Measurements from ENCODE around the gene RELL1.

Gene RELL1, protein sequence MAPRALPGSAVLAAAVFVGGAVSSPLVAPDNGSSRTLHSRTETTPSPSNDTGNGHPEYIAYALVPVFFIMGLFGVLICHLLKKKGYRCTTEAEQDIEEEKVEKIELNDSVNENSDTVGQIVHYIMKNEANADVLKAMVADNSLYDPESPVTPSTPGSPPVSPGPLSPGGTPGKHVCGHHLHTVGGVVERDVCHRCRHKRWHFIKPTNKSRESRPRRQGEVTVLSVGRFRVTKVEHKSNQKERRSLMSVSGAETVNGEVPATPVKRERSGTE

GRCh38 chr4:37686373-37687193 is at the start of gene RELL1:
TSS of gene RELL1 (minus strand) at chr4:37686376. CDS start at chr4:37686287, 89 bp downstream.
- DNase-seq (ENCODE audit: low spot score) = peak; percentile 97

DNA sequence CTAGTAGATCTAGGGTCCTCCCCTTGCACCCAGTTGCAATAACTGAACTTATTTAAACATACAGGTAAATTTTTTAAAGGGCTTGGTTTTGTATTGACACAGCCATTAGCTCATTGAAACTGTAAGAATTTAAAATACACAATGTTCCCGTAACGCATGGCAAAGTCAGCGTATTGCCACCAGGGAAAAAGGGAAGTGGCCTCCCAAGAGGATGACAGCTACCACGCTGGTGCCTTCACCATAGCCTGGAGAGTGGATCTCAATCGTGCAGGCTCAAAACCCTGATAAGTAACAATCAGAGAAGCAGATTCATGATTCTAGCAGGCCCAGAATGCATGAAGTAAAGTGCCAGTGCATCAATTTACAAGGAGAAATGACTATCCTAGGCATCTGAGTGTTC is 49.4 kb upstream of the RELL1 start:
- no peak for DNase-seq (ENCODE audit: low spot score)

GRCh38 chr4:37734989-37735388 is 48.8 kb upstream of the RELL1 start:
- DNase-seq (ENCODE audit: low spot score) = no peak

DNA sequence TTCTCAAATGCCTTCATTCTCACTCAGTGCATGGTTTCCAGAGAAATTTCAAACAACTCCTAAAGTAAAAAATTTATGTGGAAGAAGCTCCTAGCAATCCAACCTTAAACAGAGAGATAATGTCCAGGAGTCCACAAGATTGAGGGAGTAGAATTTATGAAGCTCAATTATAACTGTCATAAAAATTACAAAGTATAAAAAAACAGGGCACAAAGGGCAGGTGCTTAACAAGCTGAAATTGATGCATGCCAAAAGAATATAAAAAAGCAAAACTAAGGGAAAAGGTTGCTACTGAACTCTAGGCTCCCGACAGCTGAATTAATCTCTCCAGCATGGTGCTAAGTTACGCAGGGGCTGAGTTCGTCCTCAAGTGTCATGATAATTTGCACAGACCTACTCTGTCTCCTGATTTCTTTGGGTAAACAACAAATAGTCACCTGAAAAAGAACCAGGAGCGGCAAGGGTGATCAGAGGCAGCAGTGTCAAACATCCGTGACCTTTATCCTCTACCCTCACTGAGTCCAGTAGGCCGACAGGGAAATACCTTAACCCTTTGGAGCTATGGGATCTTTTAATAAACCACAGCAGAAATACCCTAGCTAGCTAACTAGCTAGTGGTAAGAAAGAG is 47.2 kb upstream of the RELL1 start:
- DNase-seq (ENCODE audit: low spot score) = no peak

DNA sequence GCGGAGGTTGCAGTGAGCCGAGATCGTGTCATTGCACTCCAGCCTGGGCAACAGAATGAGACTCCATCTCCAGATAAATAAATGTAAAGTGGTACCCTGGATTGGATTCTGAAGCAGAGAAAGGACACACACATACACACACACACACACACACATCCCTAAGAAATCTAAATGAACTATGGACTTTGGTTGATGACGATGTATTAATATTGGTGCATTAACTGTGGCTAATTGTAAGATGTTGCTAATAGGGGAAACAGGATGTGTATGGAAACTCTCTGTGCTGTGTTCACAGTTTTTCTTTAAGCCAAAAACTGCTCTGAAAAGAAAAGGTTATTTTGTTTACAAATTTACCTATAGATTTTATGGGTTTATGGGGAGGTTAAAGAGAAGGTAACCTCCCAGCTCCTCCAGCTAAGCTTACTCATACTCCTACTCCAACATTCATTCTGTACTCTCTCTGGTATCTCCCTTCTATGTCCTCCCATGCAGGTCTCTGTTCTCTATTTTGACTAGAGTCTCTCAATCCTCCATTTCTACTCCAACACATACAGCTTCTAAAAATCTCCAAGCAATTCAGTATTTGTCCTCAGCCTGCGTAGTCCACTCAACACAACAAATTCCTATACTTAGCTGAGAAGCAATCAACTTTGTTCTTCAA is 46.5 kb upstream of the RELL1 start:
- no peak for DNase-seq (ENCODE audit: low spot score)

- DNase-seq (ENCODE audit: low spot score) = no peak
Observed at GRCh38 chr4:37729649-37730004, 43.5 kb upstream of the RELL1 start.

GRCh38 chr4:37728064-37728463 is 41.9 kb upstream of the RELL1 start:
- DNase-seq (ENCODE audit: low spot score) = no peak

- no peak for DNase-seq (ENCODE audit: low spot score)
Observed at GRCh38 chr4:37727635-37728034, 41.5 kb upstream of the RELL1 start.

DNA sequence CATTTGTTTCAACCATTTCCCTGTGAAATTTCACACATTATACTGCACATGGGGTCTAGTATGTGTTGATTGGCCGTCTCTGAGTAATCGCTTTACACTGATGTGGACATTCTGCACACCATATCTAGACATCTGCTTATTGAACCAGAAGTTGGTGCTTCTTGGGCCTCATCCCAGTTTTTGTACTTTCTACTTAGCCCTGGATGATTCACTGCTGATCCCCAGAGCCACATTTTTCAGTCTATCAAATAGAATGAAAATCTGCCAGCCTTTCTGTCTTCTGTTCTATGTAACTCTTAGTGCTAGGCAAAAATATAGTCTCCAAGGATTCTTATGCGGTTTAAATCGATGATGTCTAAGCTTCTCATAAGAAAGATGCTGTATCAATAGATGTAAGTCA is 40.5 kb upstream of the RELL1 start:
- DNase-seq (ENCODE audit: low spot score) = no peak

DNA sequence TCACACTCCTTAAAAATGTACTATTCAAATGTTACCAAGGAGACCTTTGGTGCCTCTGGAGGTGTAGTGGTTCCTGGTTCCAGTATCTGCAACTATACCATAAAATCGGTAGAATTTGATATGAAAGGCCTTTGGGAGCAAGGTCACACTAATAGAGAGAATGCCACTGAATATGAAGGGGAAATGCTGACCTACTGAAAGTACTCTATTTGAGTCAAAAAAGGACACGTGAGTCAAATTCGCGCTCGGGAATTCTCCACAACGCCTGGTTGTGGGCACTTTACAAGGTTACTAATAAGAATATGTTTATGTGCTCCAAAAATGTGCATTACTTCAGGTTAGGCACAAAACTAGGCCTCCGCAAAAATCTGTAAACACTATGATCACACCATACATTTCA is 39.5 kb upstream of the RELL1 start:
- no peak for DNase-seq (ENCODE audit: low spot score)

DNA sequence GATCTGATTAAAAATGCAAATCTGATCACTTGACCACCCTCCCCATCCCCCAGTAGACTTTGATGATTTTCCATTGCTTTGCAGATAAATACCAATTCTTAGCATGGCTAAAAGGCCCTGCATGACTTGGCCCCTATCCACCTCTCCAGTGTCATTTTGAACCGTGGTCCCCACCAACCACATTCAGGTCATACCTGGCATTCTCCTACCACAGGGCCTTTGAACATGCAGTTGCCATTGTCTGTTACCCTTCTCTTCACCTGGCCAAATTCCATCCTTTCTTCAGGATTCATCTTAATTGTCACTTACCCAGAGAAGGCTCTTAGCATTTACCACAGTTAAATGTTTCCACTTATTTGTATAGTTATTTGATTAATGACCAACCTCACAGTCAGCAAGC is 36.9 kb upstream of the RELL1 start:
- DNase-seq (ENCODE audit: low spot score) = no peak

GRCh38 chr4:37721995-37722638 is 35.9 kb upstream of the RELL1 start:
- no peak for DNase-seq (ENCODE audit: low spot score)

DNA sequence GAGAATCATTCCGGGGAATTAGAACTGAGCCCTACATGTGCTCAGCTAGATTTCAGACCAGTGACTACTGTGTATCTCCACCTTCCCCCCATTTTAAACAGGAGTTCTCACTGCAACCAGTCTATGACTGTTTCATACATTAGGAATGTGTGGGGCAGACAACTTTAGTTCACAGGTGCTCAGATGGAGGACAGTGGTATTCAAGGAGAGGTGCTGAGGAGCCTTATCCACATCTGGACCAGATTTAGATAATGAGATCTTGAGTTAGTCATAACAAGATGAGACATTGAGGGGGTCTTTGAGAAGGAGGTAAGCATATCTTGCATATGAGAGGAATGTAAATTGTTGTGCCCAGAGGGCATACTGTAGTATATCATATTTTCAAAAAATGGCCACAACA is 32.8 kb upstream of the RELL1 start:
- no peak for DNase-seq (ENCODE audit: low spot score)

GRCh38 chr4:37717576-37717975 is 31.4 kb upstream of the RELL1 start:
- peak; percentile 35 for DNase-seq (ENCODE audit: low spot score)

DNA sequence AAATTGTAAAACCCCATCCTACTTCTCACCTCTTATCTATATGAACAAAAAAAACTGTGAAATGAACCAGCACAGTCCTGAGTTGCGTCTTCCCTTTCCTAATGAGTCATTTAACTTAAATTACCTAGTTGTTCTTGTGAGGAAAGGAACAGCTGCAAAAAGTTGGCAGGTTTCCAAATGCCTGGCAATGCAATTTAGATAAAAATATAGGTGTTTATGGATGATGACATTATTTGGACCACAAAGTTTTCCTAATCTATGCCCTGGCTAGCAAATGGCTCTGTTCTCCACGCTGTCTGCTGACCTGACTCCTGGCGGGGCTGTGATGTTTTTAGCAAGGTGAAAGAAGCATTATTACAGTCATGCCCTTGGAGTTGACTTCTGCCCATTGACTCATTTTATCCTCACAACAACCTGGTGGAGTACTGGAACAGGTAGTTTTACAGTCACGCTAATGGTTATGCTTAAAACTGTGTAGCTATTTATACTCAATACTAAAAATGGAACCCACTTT is 29.8 kb upstream of the RELL1 start:
- DNase-seq (ENCODE audit: low spot score) = no peak

- DNase-seq (ENCODE audit: low spot score) = no peak
Observed at GRCh38 chr4:37710491-37710890, 24.3 kb upstream of the RELL1 start.

DNA sequence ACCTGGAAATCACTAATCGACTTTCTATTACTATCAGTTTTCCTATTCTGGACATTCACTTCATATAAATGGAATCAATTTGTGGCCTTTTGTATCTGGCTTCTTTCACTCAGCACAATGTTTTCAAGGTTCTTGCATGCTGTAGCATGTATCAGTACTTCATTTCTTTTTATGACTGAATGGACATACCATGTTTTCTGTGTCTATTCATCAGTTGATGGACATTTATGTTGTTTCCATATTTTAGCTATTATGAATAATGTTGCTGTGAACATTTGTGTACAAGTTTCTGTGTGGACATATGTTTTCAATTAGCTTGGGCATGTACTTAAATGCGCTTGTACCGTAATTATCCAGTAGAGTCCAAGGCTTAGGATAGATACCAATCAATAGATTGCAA is 19.9 kb upstream of the RELL1 start:
- DNase-seq (ENCODE audit: low spot score) = no peak

DNA sequence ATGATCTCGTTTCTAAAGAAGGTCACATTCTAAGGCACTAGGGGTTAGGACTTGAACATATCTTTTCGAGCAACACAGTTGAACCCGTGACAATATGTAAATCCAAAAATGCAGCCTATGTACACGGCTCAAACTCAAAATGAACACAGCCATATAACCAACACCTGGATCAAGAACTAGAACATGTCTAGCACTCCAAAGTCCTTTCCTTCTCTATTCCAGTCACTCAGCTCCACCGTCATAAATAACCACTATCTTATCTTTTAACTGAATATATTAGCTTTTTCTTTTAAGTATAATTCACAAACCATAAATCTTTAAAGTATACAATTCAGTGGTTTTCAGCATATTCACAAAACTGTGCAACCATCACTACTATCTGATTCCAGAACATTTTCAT is 19.4 kb upstream of the RELL1 start:
- no peak for DNase-seq (ENCODE audit: low spot score)

DNA sequence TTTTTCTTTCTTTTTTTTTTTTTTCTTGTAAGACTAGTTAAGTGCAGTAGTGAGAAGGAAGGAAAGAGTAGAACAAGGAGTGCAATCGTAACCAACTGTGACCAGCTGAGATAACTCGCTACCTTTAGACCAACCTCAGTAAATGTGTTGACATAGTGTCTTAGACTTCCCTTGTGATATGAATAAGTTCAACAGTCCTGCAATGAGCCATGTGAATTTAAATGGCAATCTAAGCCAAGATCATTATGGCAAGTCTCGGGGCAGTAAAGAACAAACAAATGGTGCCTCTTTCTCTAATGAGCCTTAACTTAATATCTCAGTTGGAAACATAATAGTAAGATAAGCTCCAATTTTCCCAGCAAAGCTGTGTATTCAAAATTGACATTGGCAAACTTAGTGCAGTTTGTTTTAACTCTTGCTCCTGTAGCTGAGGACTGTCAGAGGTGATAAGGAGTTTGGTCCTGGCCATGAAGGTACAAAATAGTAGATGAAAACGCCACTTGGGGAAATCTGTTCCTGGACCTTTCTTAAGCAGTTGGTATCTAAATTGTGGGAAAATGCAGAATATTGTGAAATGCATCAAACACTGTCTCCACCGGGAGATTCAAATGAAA is 13.8 kb upstream of the RELL1 start:
- DNase-seq (ENCODE audit: low spot score) = no peak

GRCh38 chr4:37697566-37697965 is 11.4 kb upstream of the RELL1 start:
- DNase-seq (ENCODE audit: low spot score) = no peak

GRCh38 chr4:37693450-37694190 is 7.4 kb upstream of the RELL1 start:
- DNase-seq (ENCODE audit: low spot score) = peak; percentile 71

Measured in AG08396 (cell line).